H1 (cell line): Measurements from ENCODE around the gene TOM1. TPM values are rescaled to one million over a fixed set of nuclear protein-coding genes. Genes with fewer than 3 reads are reported as not detected.

ENCODE experiments used
- CTCF ChIA-PET: fragments of 300-600 bp; sonication (Branson Sonifier 250); formaldehyde crosslinking; loops from one replicate; lab custom pipeline; 2021; ENCODE audit not compliant: partially characterized antibody; lab: Charles Lee
- POLR2A ChIA-PET: fragments of 300-600 bp; sonication (Branson Sonifier 250); formaldehyde crosslinking; loops from one replicate; lab custom pipeline; 2021; ENCODE audit warnings: inconsistent platforms; ENCODE audit not compliant: partially characterized antibody; lab: Charles Lee
- DNase-seq, 2 experiments: peaks; one replicate each; pipeline versions ENCODE4 v3.0.0 to v3.0.0-alpha.2; 2010 to 2022; ENCODE audit warnings: low spot score in 2 of 2, low read depth in 1 of 2, mixed read lengths in 1 of 2
- FAIRE-seq: peaks from 2 replicates; lab custom pipeline; 2011; peaks lifted over from hg19 to GRCh38; lab: Jason Lieb, UNC
- H2AFZ ChIP-seq: 2 replicates; pipeline ENCODE4 v1.8.1; 2012; ENCODE audit warnings: low read length, inconsistent platforms
- H2AK5ac ChIP-seq: 2 replicates; pipeline ENCODE4 v1.6.1; 2013; ENCODE audit warnings: low read depth, low read length
- H2BK120ac ChIP-seq: replicated peaks from 2 replicates; pipeline ENCODE3; 2013; ENCODE audit warnings: low read depth, low read length, inconsistent platforms
- H2BK12ac ChIP-seq: 2 replicates; pipeline ENCODE4 v1.6.1; 2013; ENCODE audit warnings: low read depth, low read length
- H2BK15ac ChIP-seq: 2 replicates; pipeline ENCODE4 v1.6.1; 2013; ENCODE audit warnings: low read length
- H2BK20ac ChIP-seq: 2 replicates; pipeline ENCODE4 v1.6.1; 2013; ENCODE audit warnings: low read length
- H2BK5ac ChIP-seq: 2 replicates; pipeline ENCODE4 v1.6.1; 2013; ENCODE audit warnings: low read depth, low read length
- H3K14ac ChIP-seq: 2 replicates; pipeline ENCODE4 v1.6.1; 2013; ENCODE audit warnings: inconsistent platforms; ENCODE audit not compliant: insufficient read length
- H3K18ac ChIP-seq: 2 replicates; pipeline ENCODE4 v1.6.1; 2013; ENCODE audit warnings: low read length; ENCODE audit errors: extremely low read depth
- H3K23ac ChIP-seq: 2 replicates; pipeline ENCODE4 v1.6.1; 2013; ENCODE audit warnings: inconsistent platforms; ENCODE audit not compliant: insufficient read length
- H3K23me2 ChIP-seq: 2 replicates; pipeline ENCODE4 v1.6.1; 2013; ENCODE audit warnings: low read depth, low read length
- H3K27ac ChIP-seq: 2 replicates; pipeline ENCODE4 v1.6.1; 2011; ENCODE audit warnings: low read depth, low read length, inconsistent platforms
- H3K27me3 ChIP-seq, 4 experiments: replicated peaks in 1 of 4; 1 replicate in 1 of 4; 2 replicates in 3 of 4; pipeline versions ENCODE4 v1.6.1 to v1.8.1; 2011 to 2013; ENCODE audit warnings: low read length in 3 of 4, mild to moderate bottlenecking in 3 of 4, inconsistent platforms in 2 of 4, mixed read lengths in 2 of 4, moderate library complexity in 1 of 4; ENCODE audit not compliant: control insufficient read depth in 3 of 4, insufficient read depth in 3 of 4; ENCODE audit errors: extremely low read depth in 1 of 4
- H3K36me3 ChIP-seq, 4 experiments: 2 replicates each; pipeline versions ENCODE4 v1.6.1 to v1.8.1; 2011 to 2013; ENCODE audit warnings: mild to moderate bottlenecking in 4 of 4, low read length in 3 of 4, moderate library complexity in 2 of 4, control low read depth in 1 of 4, inconsistent platforms in 1 of 4; ENCODE audit not compliant: insufficient read depth in 4 of 4, control insufficient read depth in 2 of 4
- H3K4ac ChIP-seq: replicated peaks from 2 replicates; pipeline ENCODE3; 2013; ENCODE audit warnings: low read length, low read depth, mixed read lengths, inconsistent platforms; ENCODE audit not compliant: insufficient read length
- H3K4me1 ChIP-seq, 4 experiments: replicated peaks in 1 of 4; 1 replicate in 1 of 4; 2 replicates in 3 of 4; pipeline versions ENCODE4 v1.6.1 to v1.8.1; 2011 to 2013; ENCODE audit warnings: low read length in 3 of 4, inconsistent platforms in 2 of 4, mixed read lengths in 1 of 4; ENCODE audit not compliant: insufficient read depth in 4 of 4, control insufficient read depth in 3 of 4
- H3K4me2 ChIP-seq, 2 experiments: 2 replicates each; pipeline versions ENCODE4 v1.6.1 to v1.8.1; 2011 to 2013; ENCODE audit warnings: low read depth in 2 of 2, low read length in 2 of 2, control low read depth in 1 of 2, inconsistent platforms in 1 of 2, mild to moderate bottlenecking in 1 of 2; ENCODE audit not compliant: insufficient read depth in 1 of 2
- H3K4me3 ChIP-seq, 4 experiments: fragments of 200-600, 300-600 bp in 1 of 4; sonication (generic), shearing (Covaris generic), sonication (Bioruptor Twin) in 1 of 4; 2 replicates each; pipeline versions ENCODE4 v1.5.1 to v1.8.1; 2011 to 2016; ENCODE audit warnings: low read length in 4 of 4, low read depth in 3 of 4, control low read depth in 2 of 4, inconsistent platforms in 2 of 4, mild to moderate bottlenecking in 2 of 4, mixed read lengths in 1 of 4, moderate library complexity in 1 of 4; ENCODE audit not compliant: insufficient read depth in 2 of 4; ENCODE audit errors: extremely low read depth in 1 of 4
- H3K56ac ChIP-seq: replicated peaks from 2 replicates; pipeline ENCODE3; 2013; ENCODE audit warnings: low read depth, mild to moderate bottlenecking, mixed read lengths, low read length, inconsistent platforms; ENCODE audit not compliant: insufficient read length
- H3K79me1 ChIP-seq: 2 replicates; pipeline ENCODE4 v1.6.1; 2013; ENCODE audit warnings: low read depth, low read length, control low read depth
- H3K79me2 ChIP-seq, 2 experiments: 2 replicates each; pipeline versions ENCODE4 v1.6.1 to v1.8.1; 2012 to 2013; ENCODE audit warnings: low read length in 2 of 2, mild to moderate bottlenecking in 2 of 2, inconsistent platforms in 1 of 2; ENCODE audit not compliant: insufficient read depth in 2 of 2, control insufficient read depth in 1 of 2
- H3K9ac ChIP-seq, 4 experiments: replicated peaks in 1 of 4; 1 replicate in 1 of 4; 2 replicates in 3 of 4; pipeline versions ENCODE4 v1.6.1 to v1.8.1; 2011 to 2013; ENCODE audit warnings: low read depth in 3 of 4, low read length in 3 of 4, control low read depth in 2 of 4, mild to moderate bottlenecking in 2 of 4, moderate library complexity in 2 of 4, inconsistent platforms in 1 of 4; ENCODE audit errors: extremely low read depth in 1 of 4
- H3K9me3 ChIP-seq, 2 experiments: 2 replicates each; pipeline versions ENCODE4 v1.6.1 to v1.8.1; 2012 to 2013; ENCODE audit warnings: mild to moderate bottlenecking in 2 of 2, moderate library complexity in 2 of 2, control low read depth in 1 of 2, inconsistent platforms in 1 of 2, low read depth in 1 of 2, low read length in 1 of 2, mixed read lengths in 1 of 2; ENCODE audit not compliant: insufficient read depth in 2 of 2
- H4K20me1 ChIP-seq, 2 experiments: replicated peaks in 1 of 2; 2 replicates each; pipeline versions ENCODE3 to v1.8.1; 2011 to 2013; ENCODE audit warnings: inconsistent platforms in 2 of 2, low read length in 2 of 2, mild to moderate bottlenecking in 1 of 2; ENCODE audit not compliant: insufficient read depth in 2 of 2, control insufficient read depth in 1 of 2
- H4K5ac ChIP-seq: 2 replicates; pipeline ENCODE4 v1.6.1; 2013; ENCODE audit warnings: low read length, low read depth, mixed read lengths, inconsistent platforms; ENCODE audit not compliant: insufficient read length
- H4K8ac ChIP-seq: 2 replicates; pipeline ENCODE4 v1.8.0; 2013; ENCODE audit warnings: mild to moderate bottlenecking, moderate library complexity, low read length, inconsistent platforms; ENCODE audit not compliant: insufficient read depth; ENCODE audit errors: extremely low read depth
- H4K91ac ChIP-seq: replicated peaks from 2 replicates; pipeline ENCODE3; 2013; ENCODE audit warnings: low read length, mixed read lengths, inconsistent platforms; ENCODE audit not compliant: insufficient read length
- KDM1A ChIP-seq: fragments of 200-600, 300-600 bp; sonication (generic); IDR thresholded peaks from 2 replicates; pipeline ENCODE4 v1.7.1; 2016; ENCODE audit warnings: mild to moderate bottlenecking, low read length, borderline replicate concordance
- SIRT6 ChIP-seq: IDR thresholded peaks from one replicate; pipeline ENCODE4 v1.7.1; 2012; ENCODE audit warnings: low read length, inconsistent platforms
- WGBS, 2 experiments: shearing (Covaris generic) in 1 of 2; methylation state at CpG; one replicate each; pipeline versions ENCODE4 v1.1.6 to v1.1.7; 2013 to 2015; ENCODE audit warnings: low lambda C conversion rate in 2 of 2, mixed read lengths in 2 of 2, inconsistent platforms in 1 of 2, low coverage in 1 of 2, missing lambda C conversion rate in 1 of 2; ENCODE audit not compliant: insufficient replicate concordance in 2 of 2, insufficient coverage in 1 of 2, insufficient read length in 1 of 2; ENCODE audit errors: extremely low coverage in 1 of 2, missing lambda C conversion rate in 1 of 2; 5-methylcytosine and 5-hydroxymethylcytosine counted together
- polyA plus RNA-seq, 7 experiments: library from polyadenylated mRNA; depleted of rRNA in 3 of 7; stranded (reverse) in 5 of 7; unstranded in 2 of 7; fragments of >200 nt in 5 of 7; fragments of 200-250 nt in 2 of 7; gene quantifications; 1 replicate in 5 of 7; 2 replicates in 1 of 7; 4 replicates in 1 of 7; pipeline versions ENCODE4 v1.2.1 to v1.2.3, GENCODE V29; 2011 to 2013; ENCODE audit warnings: missing spikeins in 2 of 7, mixed read lengths in 2 of 7
- total RNA-seq: library from RNA; stranded (reverse); fragmentation: NEBNext Ultra II Directional; extraction: Animal tissue kit (Norgen Biotek cat#: 25700); gene quantifications from 2 replicates; pipeline ENCODE4 v1.2.1, GENCODE V29; 2021

Gene TOM1
- total and polyA plus RNA-seq, 2 of the 8 experiments (the other 6 are each of a cell fraction or from before 2014, with no cell fraction given), result 25.1 to 39.2 TPM

DNA sequence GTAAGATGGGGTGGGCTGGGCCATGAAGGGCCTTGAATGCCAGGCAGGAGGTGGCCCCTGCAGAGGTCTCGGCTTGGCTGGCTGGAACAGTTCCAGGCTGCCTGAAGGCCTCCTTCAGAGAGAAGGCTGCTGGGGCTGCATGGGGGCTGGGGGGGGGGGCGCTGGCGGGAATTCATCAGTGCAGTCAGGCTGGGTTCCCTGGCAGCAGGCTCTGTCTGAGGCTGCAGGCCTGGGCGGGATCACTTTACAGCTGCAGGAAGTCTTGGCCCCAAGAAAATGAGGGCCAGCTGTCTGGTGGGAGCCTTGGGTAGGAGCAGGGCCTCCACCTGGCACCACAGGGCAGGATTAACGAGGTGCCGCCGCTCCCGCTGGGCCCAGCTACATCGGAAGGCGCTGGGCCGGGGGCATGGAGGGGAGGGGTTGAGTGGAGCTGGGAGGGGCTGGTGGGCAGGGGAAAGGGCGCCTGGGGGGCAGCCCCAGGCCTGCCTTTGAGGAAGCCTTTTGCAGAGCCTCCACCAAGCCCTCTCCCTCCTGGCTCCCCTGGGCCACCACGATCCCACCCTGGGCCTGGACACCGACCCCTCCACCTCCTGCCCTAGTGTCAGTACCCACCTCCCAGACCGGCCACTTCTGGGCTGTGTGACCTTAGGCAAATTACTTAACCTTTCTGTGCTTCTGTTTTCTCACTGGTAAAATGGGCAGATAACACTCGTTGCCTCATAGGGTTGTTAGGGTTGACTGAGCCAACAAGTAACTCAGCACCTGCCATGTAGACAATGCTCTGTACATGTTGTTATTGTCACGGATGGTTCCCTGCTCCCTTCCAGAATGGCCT, 50.2 kb downstream of the TOM1 start:
- no peak overlapping the region for H3K27ac ChIP-seq
- H2BK120ac ChIP-seq, result no peak overlapping the region
- H3K23ac ChIP-seq, result no peak overlapping the region
- H2BK15ac ChIP-seq, result no peak overlapping the region
- peak overlapping the region in 1 of 4 experiments; percentile 75; a peak in 2 of 8 replicates for H3K4me3 ChIP-seq
- no peak overlapping the region for H3K14ac ChIP-seq
- POLR2A ChIA-PET, result interaction anchor here (0.6 to 5.7 kb wide), 3 partner anchors 55 to 121 kb away, joined by 3 to 36 read pairs (median 4); no protein-coding TSS in a partner anchor
- peaks cover 0 to 4% (median 0%) of the 10 kb centered on the region in 4 experiments; a peak in 4 of 7 replicates for H3K27me3 ChIP-seq
- H3K36me3 ChIP-seq, result no peaks in the 10 kb centered on the region
- CTCF ChIA-PET, result interaction anchor here (0.6 to 5.1 kb wide), 14 partner anchors 8 to 233 kb away, joined by 3 to 39 read pairs (median 8); partner anchors contain the start of gene HMOX1
- H2BK20ac ChIP-seq, result peak overlapping the region; percentile 75; the same call in 1 of the 2 replicates
- no peak overlapping the region for H2AFZ ChIP-seq
- H4K91ac ChIP-seq, result no peak overlapping the region
- no peak overlapping the region for H4K8ac ChIP-seq
- no peak overlapping the region; the same call in 1 of the 2 replicates for H2BK5ac ChIP-seq
- DNase-seq, result no peak
- H3K4ac ChIP-seq, result no peak overlapping the region
- H3K18ac ChIP-seq, result no peak overlapping the region
- H3K9ac ChIP-seq, result no peak overlapping the region
- H3K4me2 ChIP-seq, result no peak overlapping the region; a peak in 1 of 4 replicates
- FAIRE-seq, result no peak
- peaks cover 1% of the 10 kb centered on the region in 2 experiments for H4K20me1 ChIP-seq
- no peak overlapping the region for H4K5ac ChIP-seq
- H3K56ac ChIP-seq, result no peak overlapping the region
- peaks cover 3% of the 10 kb centered on the region; the same call in 1 of the 2 replicates for H3K23me2 ChIP-seq
- 81% methylated on average over 14 of the region's 17 CpGs; no CpG with 5 or more reads in 1 of the 2 experiments for WGBS, 2 experiments
- H3K79me1 ChIP-seq, result no peaks in the 10 kb centered on the region
- no peaks in the 10 kb centered on the region for H3K9me3 ChIP-seq
- TF ChIP-seq KDM1A (peak; percentile 92; the same call in 1 of the 2 replicates), SIRT6 (no peak)
- TF ChIP-seq, all 59 proteins: peak for 1
- Histone ChIP-seq H2AK5ac (peak overlapping the region; percentile 72; the same call in 1 of the 2 replicates), H2BK12ac (no peak overlapping the region), H3K4me1 (peaks cover 0 to 12% (median 5%) of the 10 kb centered on the region in 4 experiments; a peak in 5 of 7 replicates), H3K79me2 (no peaks in the 10 kb centered on the region)
